NB4 (cell line): ENCODE results near the gene KIRREL3.

Experiments
- MYC ChIP-seq: IDR thresholded peaks from 2 replicates; pipeline ENCODE4 v1.6.1; 2011; ENCODE audit warnings: low read depth, low read length
- POLR2A ChIP-seq: IDR thresholded peaks from 2 replicates; pipeline ENCODE4 v1.6.1; 2011; ENCODE audit warnings: mild to moderate bottlenecking; ENCODE audit not compliant: insufficient read length; ENCODE audit errors: extremely low read depth
- TF ChIP-seq, protein P1 (sequence below): IDR thresholded peaks from one replicate; pipeline ENCODE4 v1.5.1; 2012; ENCODE audit warnings: low read depth, low read length
- TF ChIP-seq, protein P2 (sequence below): IDR thresholded peaks from 2 replicates; pipeline ENCODE4 v1.6.1; 2011; ENCODE audit warnings: low read depth, low read length

DNA sequence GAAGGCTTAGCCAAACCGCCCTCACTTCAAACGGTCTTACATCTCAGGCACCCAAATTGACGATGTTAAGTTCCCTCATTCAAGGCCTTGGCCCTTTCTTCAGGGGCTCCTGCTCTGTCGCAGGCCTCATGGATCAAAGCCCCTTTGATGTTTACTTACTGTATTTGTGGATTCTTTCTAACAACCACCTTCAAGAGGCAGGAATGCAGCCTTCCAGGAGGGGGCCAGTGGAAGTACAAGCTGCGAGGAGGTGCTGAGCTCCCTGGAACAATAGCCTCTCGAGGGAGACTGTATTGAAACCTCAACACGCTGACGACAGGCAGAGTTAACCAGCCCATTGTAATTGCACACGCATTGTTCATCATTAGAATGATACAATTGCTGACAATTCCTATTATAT, 436.0 kb downstream of the KIRREL3 start:
- no peak for TF ChIP-seq POLR2A
- TF ChIP-seq, protein P1, sequence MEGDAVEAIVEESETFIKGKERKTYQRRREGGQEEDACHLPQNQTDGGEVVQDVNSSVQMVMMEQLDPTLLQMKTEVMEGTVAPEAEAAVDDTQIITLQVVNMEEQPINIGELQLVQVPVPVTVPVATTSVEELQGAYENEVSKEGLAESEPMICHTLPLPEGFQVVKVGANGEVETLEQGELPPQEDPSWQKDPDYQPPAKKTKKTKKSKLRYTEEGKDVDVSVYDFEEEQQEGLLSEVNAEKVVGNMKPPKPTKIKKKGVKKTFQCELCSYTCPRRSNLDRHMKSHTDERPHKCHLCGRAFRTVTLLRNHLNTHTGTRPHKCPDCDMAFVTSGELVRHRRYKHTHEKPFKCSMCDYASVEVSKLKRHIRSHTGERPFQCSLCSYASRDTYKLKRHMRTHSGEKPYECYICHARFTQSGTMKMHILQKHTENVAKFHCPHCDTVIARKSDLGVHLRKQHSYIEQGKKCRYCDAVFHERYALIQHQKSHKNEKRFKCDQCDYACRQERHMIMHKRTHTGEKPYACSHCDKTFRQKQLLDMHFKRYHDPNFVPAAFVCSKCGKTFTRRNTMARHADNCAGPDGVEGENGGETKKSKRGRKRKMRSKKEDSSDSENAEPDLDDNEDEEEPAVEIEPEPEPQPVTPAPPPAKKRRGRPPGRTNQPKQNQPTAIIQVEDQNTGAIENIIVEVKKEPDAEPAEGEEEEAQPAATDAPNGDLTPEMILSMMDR, result no peak
- TF ChIP-seq, protein P2, sequence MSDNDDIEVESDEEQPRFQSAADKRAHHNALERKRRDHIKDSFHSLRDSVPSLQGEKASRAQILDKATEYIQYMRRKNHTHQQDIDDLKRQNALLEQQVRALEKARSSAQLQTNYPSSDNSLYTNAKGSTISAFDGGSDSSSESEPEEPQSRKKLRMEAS, result no peak
- TF ChIP-seq MYC, result no peak
